ENCODE results near the gene DUSP1. TPM values are rescaled to one million over a fixed set of nuclear protein-coding genes. Genes with fewer than 3 reads are reported as not detected.
A peak's percentile ranks its signal among the peaks of the same experiment; 100 is the strongest.

The DUSP1 gene
- total and polyA plus RNA-seq, 9 of the 15 experiments (the other 6 are each of a cell fraction or from before 2014, with no cell fraction given), result 2.1 to 14.2 (median 8.5) TPM

GRCh38 chr5:172770675-172771438 lies at the start of gene DUSP1 (continued):
- TF ChIP-seq THAP12 (CRISPR knock-in tag; IDR thresholded peaks at IDR 0.05), result peak; percentile 78; the same call in 1 of the 2 replicates
- 0 out of 4 replicates have a peak, but pooled peaks of 1 of the 2 experiments have one; percentile 13 for TF ChIP-seq KDM1A (IDR thresholded peaks at IDR 0.05)
- TF ChIP-seq TEAD2 (tag; IDR thresholded peaks at IDR 0.05), result no peak
- TF ChIP-seq KLF10 (CRISPR knock-in tag; IDR thresholded peaks at IDR 0.05), result no peak
- TF ChIP-seq FOXA1 (IDR thresholded peaks at IDR 0.05; ENCODE audit: borderline replicate concordance), result no peak
- no peak for TF ChIP-seq ZNF780A (CRISPR knock-in tag; IDR thresholded peaks at IDR 0.05)
- TF ChIP-seq CREB3L1 (IDR thresholded peaks at IDR 0.05; ENCODE audit: borderline replicate concordance, low read depth), result peak; percentile 81
- peak; percentile 70; the same call in 1 of the 2 replicates for TF ChIP-seq ATF1 (CRISPR knock-in tag; IDR thresholded peaks at IDR 0.05)
- peak; percentile 98 for TF ChIP-seq ATF1 (tag; IDR thresholded peaks at IDR 0.05)
- TF ChIP-seq ZNF589 (CRISPR knock-in tag; IDR thresholded peaks at IDR 0.05; ENCODE audit: low read depth), result peak; percentile 60
- no peak for TF ChIP-seq ZNF347 (CRISPR knock-in tag; IDR thresholded peaks at IDR 0.05; ENCODE audit: low read depth)
- TF ChIP-seq RBM34 (IDR thresholded peaks at IDR 0.05; ENCODE audit: borderline replicate concordance, insufficient read depth, low read length), result 0 out of 2 replicates have a peak, but pooled peaks have one; percentile 72
- TF ChIP-seq ZNF133 (CRISPR knock-in tag; IDR thresholded peaks at IDR 0.05), result no peak
- TF ChIP-seq ZNF444 (CRISPR knock-in tag; IDR thresholded peaks at IDR 0.05), result no peak
- no peak for TF ChIP-seq HDGF (IDR thresholded peaks at IDR 0.05)
- TF ChIP-seq SREBF1 (IDR thresholded peaks at IDR 0.05; ENCODE audit: borderline replicate concordance, low read depth, low read length), result no peak
- TF ChIP-seq PBX2 (CRISPR knock-in tag; IDR thresholded peaks at IDR 0.05; ENCODE audit: low read depth), result no peak
- no peak for TF ChIP-seq PBX2 (tag; conservative IDR thresholded peaks at IDR 0.05; ENCODE audit: low read depth)
- TF ChIP-seq ZNF77 (CRISPR knock-in tag; IDR thresholded peaks at IDR 0.05), result no peak
